ENCODE data around the gene CCDC141.

Gene CCDC141

GRCh38 chr2:178828486-178828881, 221.5 kb downstream of the CCDC141 start:
- DNase-seq (ENCODE audit: low read depth), result no peak

DNA sequence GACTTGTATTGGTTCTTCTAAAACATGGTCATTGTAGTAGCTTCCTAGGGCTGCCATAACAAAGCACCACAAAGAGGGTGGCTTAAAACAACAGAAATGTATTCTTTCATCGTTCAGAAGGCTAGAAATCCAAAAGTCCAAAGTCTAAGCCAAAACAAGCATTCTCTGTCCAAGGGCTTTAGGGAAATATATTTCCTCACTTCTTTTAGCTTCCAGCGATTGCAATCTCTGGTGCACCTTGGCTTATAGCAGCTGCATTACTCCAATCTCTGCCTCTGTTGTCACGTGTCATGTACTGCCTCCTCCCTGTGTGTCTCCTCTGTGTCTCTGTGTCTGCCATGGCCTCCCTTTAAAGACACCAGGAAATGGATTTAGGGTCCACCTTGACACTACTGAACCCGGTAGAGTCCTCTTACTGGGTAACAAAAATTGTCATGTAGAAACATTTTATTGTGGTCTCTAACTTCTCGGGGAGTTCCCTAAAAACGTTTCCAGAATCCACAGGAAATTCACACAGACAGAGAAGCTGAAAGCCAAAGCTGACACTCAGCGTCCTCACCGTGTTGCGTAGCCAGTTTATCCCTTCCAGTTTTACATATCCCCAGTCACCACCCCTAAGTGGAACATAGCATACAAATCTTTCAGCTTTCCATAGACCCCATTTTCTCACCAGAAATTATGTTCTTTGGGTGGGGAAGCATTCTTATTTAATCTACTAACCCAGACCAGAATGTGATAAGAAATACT, 222.0 kb downstream of the CCDC141 start:
- DNase-seq (ENCODE audit: low read depth), result no peak

DNA sequence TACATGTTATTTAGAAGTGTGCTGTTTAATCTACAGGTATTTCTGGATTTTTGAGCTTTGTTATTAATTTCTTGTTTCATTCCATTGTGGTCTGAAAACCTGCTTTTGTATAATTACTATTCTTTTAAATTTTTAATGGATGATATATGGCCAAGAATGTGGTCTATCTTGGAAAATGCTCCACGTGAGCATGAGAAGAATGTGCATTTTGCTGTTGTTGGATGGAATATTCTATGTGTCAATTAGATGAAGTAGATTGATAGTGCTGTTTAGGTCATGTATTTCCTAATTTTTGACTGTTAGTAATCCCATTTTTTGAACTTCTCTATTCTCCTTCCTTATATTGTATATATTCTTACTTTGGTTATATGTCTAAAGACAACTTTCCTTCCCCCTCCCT, 222.8 kb downstream of the CCDC141 start:
- DNase-seq (ENCODE audit: low read depth), result no peak

DNA sequence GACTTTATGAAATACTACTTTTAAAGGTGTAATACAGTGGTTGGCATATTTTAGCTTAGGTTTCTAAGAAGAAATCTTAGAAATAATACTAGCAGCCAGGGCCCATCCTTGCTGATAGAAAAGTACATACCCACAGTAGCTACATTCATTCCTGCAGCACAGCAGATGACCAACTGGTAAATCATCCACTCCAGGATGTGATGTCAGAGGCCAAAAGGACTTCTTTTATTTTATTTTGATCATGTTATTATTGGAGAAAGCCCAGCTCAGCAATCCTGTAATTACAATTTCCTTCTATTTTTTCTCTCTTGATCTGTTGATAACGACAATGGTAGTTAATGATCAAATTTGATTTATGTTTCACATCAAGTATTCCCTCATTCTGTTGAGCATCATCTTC, 224.8 kb downstream of the CCDC141 start:
- no peak for DNase-seq (ENCODE audit: low read depth)

DNA sequence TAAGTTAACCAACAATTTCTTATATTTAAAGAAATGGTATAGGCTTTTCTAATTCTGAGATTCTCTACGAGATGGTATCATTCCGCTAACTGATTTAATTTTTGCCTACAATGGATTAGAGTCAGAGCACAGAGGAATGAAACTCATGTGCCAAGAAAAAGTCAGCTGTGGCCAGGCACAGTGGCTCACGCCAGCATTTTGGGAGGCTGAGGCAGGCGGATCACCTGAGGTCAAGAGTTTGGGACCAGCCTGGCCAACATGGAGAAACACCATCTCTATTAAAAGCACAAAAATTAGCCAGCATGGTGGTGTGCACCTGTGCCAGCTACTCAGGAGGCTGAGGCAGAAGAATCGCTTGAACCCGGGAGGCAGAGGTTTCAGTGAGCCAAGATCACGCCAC, 225.8 kb downstream of the CCDC141 start:
- no peak for DNase-seq (ENCODE audit: low read depth)

DNA sequence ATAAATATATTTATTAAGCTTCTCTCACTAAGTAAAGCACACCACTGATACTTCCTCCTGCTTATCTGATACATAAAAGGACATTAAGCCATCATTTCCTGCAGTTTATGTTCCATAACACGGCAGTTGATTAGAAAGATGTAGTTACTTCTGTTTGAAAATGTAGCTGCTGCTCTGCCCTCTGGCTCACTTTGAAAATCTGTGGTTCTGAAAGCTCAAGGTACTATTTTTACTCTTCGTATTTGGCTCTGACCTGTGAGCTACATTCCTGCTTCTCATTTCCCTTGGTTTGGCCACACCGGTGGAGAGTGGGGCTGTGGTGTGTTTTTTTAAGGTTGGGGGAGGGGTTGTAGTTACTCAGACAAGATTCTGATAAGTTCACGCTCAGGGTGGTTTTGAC, 229.9 kb downstream of the CCDC141 start:
- no peak for DNase-seq (ENCODE audit: low read depth)

DNA sequence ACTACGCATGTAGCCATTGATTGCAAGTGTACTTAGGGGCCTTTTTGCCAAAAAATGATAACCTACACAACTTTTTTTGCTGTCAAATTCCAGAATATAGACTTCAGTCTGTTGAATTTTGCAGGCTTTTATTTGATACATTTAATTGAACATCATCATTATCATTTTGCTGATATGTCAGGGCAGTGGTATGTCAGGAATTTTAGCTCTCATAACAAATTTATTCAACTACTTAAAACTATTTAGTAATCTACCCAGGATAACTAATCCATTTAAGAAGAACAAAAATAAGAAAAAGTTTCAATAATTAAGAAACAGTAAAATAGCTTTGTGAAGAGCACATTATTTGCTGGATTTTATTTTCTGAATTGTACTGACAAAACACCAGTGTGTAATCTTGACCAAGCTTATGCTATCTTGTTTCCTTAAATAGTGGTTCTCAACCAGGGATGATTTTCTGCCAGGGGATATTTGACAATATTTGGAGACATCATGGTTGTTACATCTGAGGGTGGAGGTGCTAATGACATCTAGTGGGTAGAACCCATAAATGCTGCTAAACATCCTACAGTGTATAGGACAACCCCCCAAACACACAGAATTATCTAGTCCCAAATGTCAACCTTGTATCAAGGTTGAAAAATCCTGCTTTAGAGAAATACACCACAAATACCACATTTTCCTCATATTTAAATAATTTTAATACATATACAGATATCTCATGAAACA, 230.6 kb downstream of the CCDC141 start:
- DNase-seq (ENCODE audit: low read depth), result no peak

DNA sequence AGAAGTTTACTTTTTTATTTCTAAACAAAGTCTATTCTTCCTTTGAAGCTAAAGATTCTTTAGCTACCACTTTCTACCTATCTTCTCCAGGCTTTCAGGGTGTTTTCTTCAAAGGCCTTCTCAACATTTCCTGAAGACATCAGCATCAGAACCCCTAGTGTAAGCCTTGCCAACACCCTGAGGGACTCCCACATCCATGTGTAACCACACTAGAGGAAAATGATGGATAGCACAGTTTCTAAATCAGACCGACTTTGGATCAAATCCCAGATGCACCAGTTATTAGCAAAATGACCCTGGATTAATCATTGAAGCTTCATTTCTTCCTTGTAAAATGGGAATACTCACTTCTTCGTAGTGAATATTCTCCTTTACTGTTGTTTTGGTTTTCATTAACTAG, 238.0 kb downstream of the CCDC141 start:
- no peak for DNase-seq (ENCODE audit: low read depth)

DNA sequence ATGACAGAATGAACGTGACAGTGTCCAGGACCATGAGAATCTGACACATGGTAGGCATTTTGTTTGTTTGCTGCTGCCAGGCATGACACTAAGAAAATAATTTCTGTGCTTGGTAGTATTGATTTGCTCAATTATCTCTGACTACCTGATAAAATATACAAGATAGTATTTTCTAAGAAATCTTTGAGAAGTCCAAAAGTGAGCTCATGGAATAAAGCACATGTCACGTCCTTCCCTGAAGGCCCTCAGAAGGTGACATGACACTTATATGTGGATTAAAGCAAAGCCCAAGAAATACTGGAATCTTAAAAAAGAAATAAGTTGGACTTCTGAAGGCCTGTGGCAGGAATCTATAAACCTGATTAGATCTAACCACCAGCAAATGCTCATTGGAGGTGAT, 238.9 kb downstream of the CCDC141 start:
- no peak for DNase-seq (ENCODE audit: low read depth)

- DNase-seq (ENCODE audit: low read depth), result no peak
These were observed 239.5 kb downstream of the CCDC141 start for GRCh38 chr2:178810422-178810821.

- DNase-seq (ENCODE audit: low read depth), result no peak
These were observed 242.5 kb downstream of the CCDC141 start, which contains the start of gene TTN for GRCh38 chr2:178807227-178808008. Gene TTN, minus strand, starts transcription at chr2:178807423. Its CDS starts 2,781 bp downstream, at chr2:178804642.

DNA sequence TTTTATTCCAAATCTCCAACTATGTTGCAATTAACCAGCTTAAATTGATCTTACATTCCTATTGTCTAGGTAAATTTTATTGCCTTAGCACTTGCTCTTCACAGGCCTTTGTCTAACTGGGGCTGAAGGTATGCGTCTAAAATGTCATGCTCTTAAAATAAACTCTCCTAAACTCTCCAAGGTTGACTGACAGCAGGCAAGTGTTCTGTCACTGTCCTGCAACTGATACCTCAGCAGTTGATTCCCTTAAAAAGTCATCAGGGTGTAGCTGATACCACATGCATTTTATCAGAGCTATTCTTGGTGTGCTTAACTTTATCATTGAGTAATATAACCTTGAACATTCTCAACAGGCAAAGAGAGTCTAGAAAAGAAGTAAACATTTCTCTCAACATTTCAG, 243.4 kb downstream of the CCDC141 start:
- DNase-seq (ENCODE audit: low read depth), result no peak

- DNase-seq (ENCODE audit: low read depth), result no peak
These were observed 244.5 kb downstream of the CCDC141 start for GRCh38 chr2:178805457-178805856.

- no peak for DNase-seq (ENCODE audit: low read depth)
These were observed 245.1 kb downstream of the CCDC141 start for GRCh38 chr2:178804791-178805190.

- DNase-seq (ENCODE audit: low read depth), result no peak
These were observed 249.4 kb downstream of the CCDC141 start for GRCh38 chr2:178800510-178800909.

DNA sequence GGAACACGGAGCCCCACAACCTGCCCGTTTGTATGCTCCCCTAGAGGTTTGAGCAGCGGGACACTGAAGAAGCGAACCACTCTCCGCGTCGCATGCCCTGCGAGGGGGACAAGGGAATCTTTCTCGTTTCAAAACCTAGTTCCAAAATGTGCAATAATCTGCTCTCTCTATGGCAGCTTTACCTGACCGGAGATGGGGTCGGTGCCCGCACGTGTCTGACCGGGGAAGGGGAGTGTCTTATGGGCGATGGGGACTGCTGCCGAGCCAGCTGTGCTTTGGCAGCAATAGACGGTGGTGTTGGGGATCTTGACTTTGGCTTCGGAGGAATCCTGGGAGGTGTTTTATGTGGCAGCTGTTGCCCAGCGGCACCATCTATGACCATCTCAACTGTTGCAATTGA, 250.6 kb downstream of the CCDC141 start:
- DNase-seq (ENCODE audit: low read depth), result no peak

DNA sequence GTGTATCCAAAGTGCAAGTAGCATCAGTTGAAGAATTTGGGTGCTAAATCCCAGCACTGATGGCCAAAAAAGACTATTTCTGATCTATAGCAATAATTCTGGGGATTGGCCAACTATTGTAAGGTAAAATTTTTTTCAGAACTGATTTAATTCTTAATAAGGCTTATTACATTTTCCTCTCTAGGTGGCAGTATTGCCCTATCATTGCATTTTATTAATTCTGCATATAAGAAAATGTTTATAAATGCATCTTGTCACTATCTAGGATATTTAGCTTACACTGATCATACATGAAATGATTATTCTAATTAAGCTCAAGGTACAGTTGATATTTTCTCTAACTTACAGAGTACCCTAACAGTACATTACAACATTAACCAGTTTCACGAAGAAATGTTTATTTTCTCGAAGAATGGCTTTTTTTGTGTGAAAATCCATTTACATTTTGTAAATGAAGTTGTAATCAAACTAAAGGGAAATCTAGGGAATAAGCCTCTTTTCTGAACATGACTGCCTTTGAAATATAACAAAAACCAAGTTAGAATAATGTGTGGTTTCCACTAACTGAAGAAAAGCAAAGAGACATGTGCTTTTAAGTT, 253.8 kb downstream of the CCDC141 start:
- DNase-seq (ENCODE audit: low read depth), result no peak

- no peak for DNase-seq (ENCODE audit: low read depth)
These were observed 262.0 kb downstream of the CCDC141 start for GRCh38 chr2:178787934-178788333.

DNA sequence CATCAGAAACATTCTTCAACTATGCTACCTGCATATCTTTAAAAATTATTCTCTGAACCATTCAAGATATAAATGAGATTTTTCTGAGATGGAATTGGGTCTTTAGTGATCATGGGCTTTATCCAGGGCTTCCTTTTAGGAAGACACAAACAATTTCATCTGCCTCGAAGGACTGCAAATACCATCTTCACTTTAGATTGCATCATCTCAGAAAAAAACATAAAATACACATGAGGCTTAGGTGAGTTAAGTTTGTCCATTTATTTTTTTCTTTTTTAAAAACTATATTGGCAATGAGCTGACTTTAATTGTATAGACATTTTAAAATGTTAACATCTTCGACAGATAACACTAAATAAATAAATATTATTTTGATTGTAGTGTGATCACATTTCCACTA, 262.8 kb downstream of the CCDC141 start:
- DNase-seq (ENCODE audit: low read depth), result no peak

GRCh38 chr2:178783889-178784288, 266.0 kb downstream of the CCDC141 start:
- no peak for DNase-seq (ENCODE audit: low read depth)

- no peak for DNase-seq (ENCODE audit: low read depth)
These were observed 267.7 kb downstream of the CCDC141 start for GRCh38 chr2:178782236-178782635.
